ENCODE data around the gene TMPRSS2.

DNA sequence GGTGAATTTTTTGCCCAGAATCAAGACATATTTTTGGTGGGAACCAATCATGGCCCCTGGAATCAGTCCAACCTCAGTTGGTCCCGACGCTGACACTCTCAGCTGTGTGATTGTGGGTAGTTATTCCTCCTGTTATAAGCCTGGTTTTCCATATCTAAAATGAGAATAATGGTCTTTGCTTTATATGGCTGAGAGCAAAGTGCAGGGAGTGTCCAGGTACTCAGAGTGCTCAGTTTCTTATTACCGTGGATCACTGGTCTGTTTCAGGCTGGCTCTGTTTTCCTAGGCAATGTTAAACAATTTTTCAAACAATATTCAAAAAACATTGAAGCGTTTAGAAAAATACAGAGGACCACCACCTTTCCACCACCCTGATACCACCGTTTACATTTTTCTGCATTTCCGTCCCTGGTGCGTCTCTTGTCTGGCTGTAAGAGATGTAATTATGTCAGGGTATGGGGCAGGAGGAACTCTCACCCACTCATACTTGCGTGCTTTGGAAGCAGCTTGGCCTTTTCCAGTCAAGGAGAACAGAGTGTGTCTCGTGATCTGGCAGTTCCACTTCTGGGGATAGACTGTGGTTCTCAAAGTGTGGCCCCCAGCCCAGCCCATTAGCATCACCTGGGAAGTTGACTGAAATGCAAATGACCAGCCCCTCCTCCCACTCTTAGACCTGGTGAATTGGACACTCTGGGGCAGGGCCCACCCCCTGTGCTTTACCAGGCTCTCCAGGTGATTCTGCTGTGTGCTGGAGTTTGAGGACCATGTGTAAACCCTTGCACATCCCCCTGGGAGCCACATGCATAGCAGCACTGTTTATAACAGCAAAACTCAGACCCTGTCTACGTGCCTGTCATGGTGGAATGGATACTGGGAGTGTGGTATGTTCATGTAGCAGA, 75.1 kb downstream of the TMPRSS2 start:
- TF ChIP-seq EZH2 (IDR thresholded peaks at IDR 0.05) (no peak), POLR2AphosphoS5 (IDR thresholded peaks at IDR 0.05; ENCODE audit: borderline replicate concordance, low read depth, low read length) (no peak)

Data from SK-N-MC (cell line).